ENCODE data around the gene NR2C2. TPM values are rescaled to one million over a fixed set of nuclear protein-coding genes. Genes with fewer than 3 reads are reported as not detected.

NR2C2 gene
- total and polyA plus RNA-seq, 2 donors: 18.7 to 19.0 TPM

DNA sequence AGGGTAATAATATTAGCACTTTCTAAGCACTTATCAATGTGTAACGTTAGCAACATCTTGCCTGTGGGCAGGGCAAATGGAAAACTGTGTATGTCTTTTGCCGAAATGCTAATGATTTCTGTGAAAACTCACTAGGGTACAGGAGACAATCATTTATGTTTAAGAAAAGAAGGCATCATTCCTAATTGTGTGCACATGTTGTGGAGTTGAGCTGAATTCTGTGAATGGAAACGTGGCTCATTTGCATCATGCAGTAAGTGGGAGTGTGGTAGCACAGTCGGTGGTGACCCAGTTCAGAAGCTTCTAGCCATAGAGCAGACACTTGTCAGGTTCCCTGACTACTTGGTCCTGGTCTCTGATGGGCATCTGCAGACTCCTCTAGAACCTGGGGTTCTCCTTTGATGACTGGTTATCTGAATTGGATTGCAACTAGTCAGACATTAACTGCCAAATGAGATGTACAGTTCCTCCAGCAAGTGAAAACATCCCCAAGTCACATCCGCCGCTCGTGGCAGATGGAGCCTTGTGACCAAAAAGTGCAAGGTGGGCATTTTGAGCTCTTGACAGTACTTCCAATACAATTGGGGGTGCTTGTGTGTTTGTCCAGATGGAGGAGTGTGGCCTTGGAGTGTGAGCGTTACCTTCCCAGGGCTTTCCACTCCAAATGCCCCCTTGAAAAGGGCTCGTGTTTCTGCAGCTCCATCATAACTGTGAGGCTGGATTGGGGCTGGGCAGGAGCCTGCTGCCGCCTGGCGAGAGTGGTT, 96.2 kb downstream of the NR2C2 start:
- H3K27ac ChIP-seq (ENCODE audit: low read depth in 1 of 2, low read length in 1 of 2): no peak overlapping the region

DNA sequence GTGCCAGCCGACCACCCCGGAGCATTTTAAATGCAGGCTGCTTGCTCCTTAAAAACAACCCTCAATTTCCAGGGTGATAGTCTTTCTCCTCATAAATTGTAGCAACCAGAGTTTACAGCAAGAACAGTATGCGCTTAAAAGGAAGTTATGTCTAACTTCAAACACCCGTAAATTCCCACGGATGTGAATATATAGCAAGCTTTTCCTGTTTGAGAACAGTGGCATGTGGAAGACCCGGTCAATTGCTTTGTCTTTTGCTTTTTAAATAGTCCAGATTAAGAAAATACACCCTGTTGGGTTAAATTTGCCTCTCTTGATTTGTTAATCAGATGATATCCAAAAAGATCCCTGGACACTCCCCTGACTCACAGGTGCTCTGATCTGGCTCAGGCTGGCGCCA, 96.9 kb downstream of the NR2C2 start:
- H3K36me3 ChIP-seq (ENCODE audit: control insufficient read depth in 2 of 2, insufficient read depth in 2 of 2, low read length in 1 of 2): peaks cover 67 to 94% of the 10 kb centered on the region in 2 donors
- H3K4me3 ChIP-seq (ENCODE audit: low read length in 2 of 2): no peak overlapping the region
- no peaks in the 10 kb centered on the region for H3K27me3 ChIP-seq (ENCODE audit: control insufficient read depth in 2 of 2, insufficient read depth in 1 of 2, low read length in 1 of 2)
- H3K4me1 ChIP-seq (ENCODE audit: control insufficient read depth in 2 of 2, insufficient read depth in 2 of 2, low read length in 2 of 2): no peaks in the 10 kb centered on the region
- DNase-seq (ENCODE audit: low read depth in 6 of 9, low spot score in 9 of 9): no peak
- no peak overlapping the region for H3K27ac ChIP-seq (ENCODE audit: low read depth in 1 of 2, low read length in 1 of 2)
- 62% methylated on average over 7 of the region's 7 CpGs for WGBS
- no peaks in the 10 kb centered on the region for H3K9me3 ChIP-seq (ENCODE audit: control insufficient read depth in 2 of 2, insufficient read depth in 1 of 2, low read length in 1 of 2)

More for the DNA sequence above, 96.2 kb downstream of the NR2C2 start:
- H3K36me3 ChIP-seq (ENCODE audit: control insufficient read depth in 2 of 2, insufficient read depth in 2 of 2, low read length in 1 of 2): peaks cover 72 to 94% of the 10 kb centered on the region in 2 donors
- no peak overlapping the region for H3K4me3 ChIP-seq (ENCODE audit: low read length in 2 of 2)
- no peaks in the 10 kb centered on the region for H3K27me3 ChIP-seq (ENCODE audit: control insufficient read depth in 2 of 2, insufficient read depth in 1 of 2, low read length in 1 of 2)
- no peaks in the 10 kb centered on the region for H3K4me1 ChIP-seq (ENCODE audit: control insufficient read depth in 2 of 2, insufficient read depth in 2 of 2, low read length in 2 of 2)
- H3K9me3 ChIP-seq (ENCODE audit: control insufficient read depth in 2 of 2, insufficient read depth in 1 of 2, low read length in 1 of 2): no peaks in the 10 kb centered on the region
- no peak for DNase-seq (ENCODE audit: low read depth in 6 of 9, low spot score in 9 of 9)
- WGBS: 96% methylated on average over 11 of the region's 11 CpGs

- 98% methylated on average over 1 of the region's 1 CpG for WGBS
- no peak overlapping the region for H3K4me3 ChIP-seq (ENCODE audit: low read length in 2 of 2)
- H3K9me3 ChIP-seq (ENCODE audit: control insufficient read depth in 2 of 2, insufficient read depth in 1 of 2, low read length in 1 of 2): no peaks in the 10 kb centered on the region
- peaks cover 65 to 94% of the 10 kb centered on the region in 2 donors for H3K36me3 ChIP-seq (ENCODE audit: control insufficient read depth in 2 of 2, insufficient read depth in 2 of 2, low read length in 1 of 2)
- H3K4me1 ChIP-seq (ENCODE audit: control insufficient read depth in 2 of 2, insufficient read depth in 2 of 2, low read length in 2 of 2): no peaks in the 10 kb centered on the region
- H3K27me3 ChIP-seq (ENCODE audit: control insufficient read depth in 2 of 2, insufficient read depth in 1 of 2, low read length in 1 of 2): no peaks in the 10 kb centered on the region
- DNase-seq (ENCODE audit: low read depth in 6 of 9, low spot score in 9 of 9): no peak
- no peak overlapping the region for H3K27ac ChIP-seq (ENCODE audit: low read depth in 1 of 2, low read length in 1 of 2)
Observed at GRCh38 chr3:15045667-15046066, 98.3 kb downstream of the NR2C2 start.

DNA sequence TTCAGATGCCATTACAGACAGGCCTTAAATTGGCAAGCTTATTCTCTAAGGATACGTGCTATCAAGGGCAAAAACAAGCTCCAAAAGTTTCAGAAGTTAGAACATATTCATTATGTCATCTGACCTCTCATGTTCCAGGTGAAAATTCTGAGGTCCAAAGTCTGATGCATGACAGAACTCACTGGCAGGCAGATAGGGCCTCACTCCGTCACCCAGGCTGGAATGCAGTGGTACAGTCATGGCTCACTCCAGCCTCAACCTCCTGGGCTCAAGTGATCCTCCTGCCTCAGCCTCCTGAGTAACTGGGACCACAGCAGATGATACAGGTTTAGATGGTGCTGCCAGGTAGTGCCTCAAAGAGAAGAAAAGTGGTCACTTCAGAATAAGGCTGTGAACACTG, 102.2 kb downstream of the NR2C2 start:
- WGBS: 98% methylated on average over 2 of the region's 2 CpGs
- Histone ChIP-seq H3K4me3 (ENCODE audit: low read length in 2 of 2) (no peak overlapping the region), H3K27me3 (ENCODE audit: control insufficient read depth in 2 of 2, insufficient read depth in 1 of 2, low read length in 1 of 2) (no peaks in the 10 kb centered on the region), H3K9me3 (ENCODE audit: control insufficient read depth in 2 of 2, insufficient read depth in 1 of 2, low read length in 1 of 2) (no peaks in the 10 kb centered on the region), H3K27ac (ENCODE audit: low read depth in 1 of 2, low read length in 1 of 2) (no peak overlapping the region), H3K36me3 (ENCODE audit: control insufficient read depth in 2 of 2, insufficient read depth in 2 of 2, low read length in 1 of 2) (peaks cover 58 to 79% of the 10 kb centered on the region in 2 donors), H3K4me1 (ENCODE audit: control insufficient read depth in 2 of 2, insufficient read depth in 2 of 2, low read length in 2 of 2) (no peaks in the 10 kb centered on the region)
- DNase-seq (ENCODE audit: low read depth in 6 of 9, low spot score in 9 of 9): no peak

GRCh38 chr3:15050405-15051092, 103.2 kb downstream of the NR2C2 start:
- peak in 1 of 9 donors; percentile 16 for DNase-seq (ENCODE audit: low read depth in 6 of 9, low spot score in 9 of 9)
- Histone ChIP-seq H3K27me3 (ENCODE audit: control insufficient read depth in 2 of 2, insufficient read depth in 1 of 2, low read length in 1 of 2) (no peaks in the 10 kb centered on the region), H3K9me3 (ENCODE audit: control insufficient read depth in 2 of 2, insufficient read depth in 1 of 2, low read length in 1 of 2) (no peaks in the 10 kb centered on the region), H3K36me3 (ENCODE audit: control insufficient read depth in 2 of 2, insufficient read depth in 2 of 2, low read length in 1 of 2) (peaks cover 50 to 74% of the 10 kb centered on the region in 2 donors), H3K4me1 (ENCODE audit: control insufficient read depth in 2 of 2, insufficient read depth in 2 of 2, low read length in 2 of 2) (no peaks in the 10 kb centered on the region), H3K4me3 (ENCODE audit: low read length in 2 of 2) (no peak overlapping the region), H3K27ac (ENCODE audit: low read depth in 1 of 2, low read length in 1 of 2) (no peak overlapping the region)
- WGBS: 95% methylated on average over 3 of the region's 3 CpGs

DNA sequence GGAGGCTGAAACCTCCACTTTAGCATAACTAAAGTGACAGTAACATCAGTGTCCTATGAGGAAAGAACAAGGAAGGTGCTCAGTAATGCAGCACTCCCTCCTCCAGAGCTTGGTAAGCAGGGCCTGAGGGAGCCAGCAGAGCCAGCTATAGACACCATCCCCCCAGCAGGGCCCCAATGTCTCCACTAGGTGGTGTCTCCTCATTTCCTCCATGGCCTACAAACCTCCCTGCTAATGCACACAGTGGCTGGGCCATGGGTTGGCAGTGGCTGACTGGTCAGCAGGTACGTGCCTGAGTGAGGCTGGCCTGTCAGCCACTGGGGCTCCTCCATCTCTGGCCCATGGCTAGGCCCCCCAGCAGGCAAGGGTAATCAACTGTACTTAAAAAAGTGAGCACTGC, 104.1 kb downstream of the NR2C2 start:
- H3K4me1 ChIP-seq (ENCODE audit: control insufficient read depth in 2 of 2, insufficient read depth in 2 of 2, low read length in 2 of 2): no peaks in the 10 kb centered on the region
- 91% methylated on average over 1 of the region's 1 CpG for WGBS

GRCh38 chr3:15052335-15053242, 105.2 kb downstream of the NR2C2 start:
- Histone ChIP-seq H3K4me1 (ENCODE audit: control insufficient read depth in 2 of 2, insufficient read depth in 2 of 2, low read length in 2 of 2) (no peaks in the 10 kb centered on the region), H3K4me3 (ENCODE audit: low read length in 2 of 2) (no peak overlapping the region), H3K36me3 (ENCODE audit: control insufficient read depth in 2 of 2, insufficient read depth in 2 of 2, low read length in 1 of 2) (peaks cover 38 to 67% of the 10 kb centered on the region in 2 donors), H3K9me3 (ENCODE audit: control insufficient read depth in 2 of 2, insufficient read depth in 1 of 2, low read length in 1 of 2) (no peaks in the 10 kb centered on the region), H3K27ac (ENCODE audit: low read depth in 1 of 2, low read length in 1 of 2) (no peak overlapping the region), H3K27me3 (ENCODE audit: control insufficient read depth in 2 of 2, insufficient read depth in 1 of 2, low read length in 1 of 2) (no peaks in the 10 kb centered on the region)
- no peak for DNase-seq (ENCODE audit: low read depth in 6 of 9, low spot score in 9 of 9)
- WGBS: 98% methylated on average over 14 of the region's 14 CpGs

More for the DNA sequence above, 104.1 kb downstream of the NR2C2 start:
- peaks cover 42 to 70% of the 10 kb centered on the region in 2 donors for H3K36me3 ChIP-seq (ENCODE audit: control insufficient read depth in 2 of 2, insufficient read depth in 2 of 2, low read length in 1 of 2)
- DNase-seq (ENCODE audit: low read depth in 6 of 9, low spot score in 9 of 9): peak in 4 of 9 donors; percentile 15 to 51 (median 34)
- H3K27ac ChIP-seq (ENCODE audit: low read depth in 1 of 2, low read length in 1 of 2): no peak overlapping the region
- H3K27me3 ChIP-seq (ENCODE audit: control insufficient read depth in 2 of 2, insufficient read depth in 1 of 2, low read length in 1 of 2): no peaks in the 10 kb centered on the region
- no peak overlapping the region for H3K4me3 ChIP-seq (ENCODE audit: low read length in 2 of 2)
- H3K9me3 ChIP-seq (ENCODE audit: control insufficient read depth in 2 of 2, insufficient read depth in 1 of 2, low read length in 1 of 2): no peaks in the 10 kb centered on the region

GRCh38 chr3:15053541-15053940, 106.2 kb downstream of the NR2C2 start:
- no peak for DNase-seq (ENCODE audit: low read depth in 6 of 9, low spot score in 9 of 9)
- WGBS: 99% methylated on average over 4 of the region's 4 CpGs
- peaks cover 37 to 65% of the 10 kb centered on the region in 2 donors for H3K36me3 ChIP-seq (ENCODE audit: control insufficient read depth in 2 of 2, insufficient read depth in 2 of 2, low read length in 1 of 2)

More at GRCh38 chr3:15053541-15053940, 106.2 kb downstream of the NR2C2 start:
- Histone ChIP-seq H3K4me1 (ENCODE audit: control insufficient read depth in 2 of 2, insufficient read depth in 2 of 2, low read length in 2 of 2) (no peaks in the 10 kb centered on the region), H3K27ac (ENCODE audit: low read depth in 1 of 2, low read length in 1 of 2) (no peak overlapping the region), H3K27me3 (ENCODE audit: control insufficient read depth in 2 of 2, insufficient read depth in 1 of 2, low read length in 1 of 2) (no peaks in the 10 kb centered on the region), H3K9me3 (ENCODE audit: control insufficient read depth in 2 of 2, insufficient read depth in 1 of 2, low read length in 1 of 2) (no peaks in the 10 kb centered on the region), H3K4me3 (ENCODE audit: low read length in 2 of 2) (no peak overlapping the region)
